Upper lobe of right lung (tissue), 1 donor: ENCODE results near the gene ERVK3-1. TPM values are rescaled to one million over a fixed set of nuclear protein-coding genes. Genes with fewer than 3 reads are reported as not detected.

Experiments
- ATAC-seq: fragments of 200-7000 bp; cut with Tn5 transposase; one replicate; pipeline ENCODE4 v1.9.1; 2020; ENCODE audit warnings: mild to moderate bottlenecking, moderate library complexity
- DNase-seq: peaks from one replicate; pipeline ENCODE4 v3.0.0-alpha.2; 2020
- H3K27ac ChIP-seq: fragments of 200-600 bp; one replicate; pipeline ENCODE4 v1.8.0; 2022
- H3K27me3 ChIP-seq: fragments of 200-600 bp; one replicate; pipeline ENCODE4 v1.8.0; 2022; ENCODE audit warnings: mild to moderate bottlenecking
- H3K36me3 ChIP-seq: fragments of 200-600 bp; one replicate; pipeline ENCODE4 v1.8.0; 2022
- H3K4me1 ChIP-seq: fragments of 200-600 bp; one replicate; pipeline ENCODE4 v1.8.0; 2022
- H3K4me3 ChIP-seq: fragments of 200-600 bp; one replicate; pipeline ENCODE4 v1.8.0; 2022; ENCODE audit warnings: mild to moderate bottlenecking
- H3K9me3 ChIP-seq: fragments of 200-600 bp; one replicate; pipeline ENCODE4 v1.8.0; 2022
- intact Hi-C: fragments of 100-400 bp; cut with DNase I; formaldehyde crosslinking; loops from one replicate; pipeline ENCODE4 v1.11.0; 2022
- total RNA-seq: library from RNA; stranded (reverse); fragmentation: NEBNext Ultra II Directional; extraction: Animal tissue kit (Norgen Biotek cat#: 25700); gene quantifications from one replicate; pipeline ENCODE4 v1.2.1, GENCODE V29; 2021
- TF ChIP-seq, protein P1 (sequence below): fragments of 200-600 bp; IDR thresholded peaks from one replicate; pipeline ENCODE4 v1.8.0; 2022; ENCODE audit warnings: antibody characterized with exemption
- donor health status: DM: no; HTN: yes; CAD: no; lungs with severe emphysema.

ERVK3-1 gene
- total RNA-seq, 1 donor from 2014 or later, result 34.8 TPM

DNA sequence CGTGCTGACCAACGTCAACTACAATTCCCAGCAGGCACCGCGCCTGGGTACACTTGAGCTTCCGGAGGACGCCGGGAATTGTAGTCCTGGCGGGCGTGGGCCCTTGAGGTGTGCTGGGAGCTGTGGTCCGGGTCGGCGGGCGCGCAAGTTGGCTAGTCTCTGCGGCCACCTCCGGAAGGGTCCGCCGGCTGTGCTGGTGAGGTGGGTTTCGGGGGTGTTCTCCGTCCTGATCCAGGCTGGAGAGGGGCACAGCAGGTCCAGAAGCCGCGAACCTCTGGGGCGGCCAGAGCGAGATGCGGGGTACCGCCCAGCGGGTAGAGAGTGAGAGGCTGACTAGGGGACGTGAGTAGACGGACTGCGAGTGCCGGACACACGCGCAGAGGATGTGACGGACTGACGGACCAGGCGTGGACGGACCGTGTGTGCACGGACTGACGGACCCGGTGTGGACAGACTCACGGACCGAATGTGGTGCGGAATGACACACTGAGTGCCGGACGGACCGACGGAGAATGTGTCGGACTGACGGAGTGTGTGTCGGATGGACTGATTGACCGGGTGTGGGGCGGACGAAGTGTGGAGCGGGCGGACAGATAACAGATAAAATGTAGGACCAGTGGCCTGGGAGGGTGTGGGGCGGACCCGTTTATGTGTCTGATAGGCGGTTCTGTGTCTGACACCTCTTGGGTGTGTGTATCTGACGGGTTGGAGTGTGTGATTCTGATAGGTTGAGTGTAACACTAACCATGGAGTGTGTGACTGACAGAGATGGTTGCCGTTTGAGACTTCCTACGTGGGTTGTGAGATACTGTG is 21.9 kb downstream of the ERVK3-1 start, which contains the start of gene ZSCAN22:
Gene ZSCAN22, plus strand, starts transcription at position 81 of the 813 bp plus-strand sequence. CDS start 7,809 bp downstream, outside the sequence.
- H3K27me3 ChIP-seq, result no peaks in the 10 kb centered on the region
- intact Hi-C loops, result no loop called here
- H3K27ac ChIP-seq, result peak within 1 kb of the TSS; percentile 88

DNA sequence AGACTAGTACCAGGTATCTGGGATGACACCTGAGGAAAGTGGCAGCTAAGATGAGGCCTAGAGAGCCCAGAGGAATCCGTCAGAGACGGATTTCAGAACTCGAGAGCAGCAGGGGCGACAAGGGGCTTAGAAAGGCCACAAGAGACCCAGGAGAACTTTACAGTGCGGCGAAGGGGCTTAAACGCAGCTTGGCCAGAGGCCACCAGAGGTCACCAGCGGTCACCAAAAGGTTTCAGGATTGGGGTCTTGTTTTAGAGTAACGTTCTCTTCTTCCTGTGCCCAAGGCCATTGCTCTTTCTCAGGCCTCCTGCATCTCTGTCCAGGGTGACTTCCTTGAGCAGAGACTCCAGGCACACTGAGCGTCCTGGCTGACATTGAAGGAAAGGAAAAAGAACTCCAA is 23.8 kb downstream of the ERVK3-1 start:
- H3K27me3 ChIP-seq, result no peaks in the 10 kb centered on the region
- H3K27ac ChIP-seq, result no peak overlapping the region
- no peak for ATAC-seq
- H3K4me3 ChIP-seq, result no peak overlapping the region
- intact Hi-C loops, result no loop called here
- DNase-seq, result no peak
- no peaks in the 10 kb centered on the region for H3K9me3 ChIP-seq
- no peaks in the 10 kb centered on the region for H3K36me3 ChIP-seq
- TF ChIP-seq, protein P1, sequence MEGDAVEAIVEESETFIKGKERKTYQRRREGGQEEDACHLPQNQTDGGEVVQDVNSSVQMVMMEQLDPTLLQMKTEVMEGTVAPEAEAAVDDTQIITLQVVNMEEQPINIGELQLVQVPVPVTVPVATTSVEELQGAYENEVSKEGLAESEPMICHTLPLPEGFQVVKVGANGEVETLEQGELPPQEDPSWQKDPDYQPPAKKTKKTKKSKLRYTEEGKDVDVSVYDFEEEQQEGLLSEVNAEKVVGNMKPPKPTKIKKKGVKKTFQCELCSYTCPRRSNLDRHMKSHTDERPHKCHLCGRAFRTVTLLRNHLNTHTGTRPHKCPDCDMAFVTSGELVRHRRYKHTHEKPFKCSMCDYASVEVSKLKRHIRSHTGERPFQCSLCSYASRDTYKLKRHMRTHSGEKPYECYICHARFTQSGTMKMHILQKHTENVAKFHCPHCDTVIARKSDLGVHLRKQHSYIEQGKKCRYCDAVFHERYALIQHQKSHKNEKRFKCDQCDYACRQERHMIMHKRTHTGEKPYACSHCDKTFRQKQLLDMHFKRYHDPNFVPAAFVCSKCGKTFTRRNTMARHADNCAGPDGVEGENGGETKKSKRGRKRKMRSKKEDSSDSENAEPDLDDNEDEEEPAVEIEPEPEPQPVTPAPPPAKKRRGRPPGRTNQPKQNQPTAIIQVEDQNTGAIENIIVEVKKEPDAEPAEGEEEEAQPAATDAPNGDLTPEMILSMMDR, result peak; percentile 12
- H3K4me1 ChIP-seq, result peaks cover 11% of the 10 kb centered on the region

More for the DNA sequence above, 21.9 kb downstream of the ERVK3-1 start, which contains the start of gene ZSCAN22:
- peak; percentile 97 for ATAC-seq
- no peaks in the 10 kb centered on the region for H3K36me3 ChIP-seq
- DNase-seq, result peak; percentile 98
- no peaks in the 10 kb centered on the region for H3K9me3 ChIP-seq
- H3K4me1 ChIP-seq, result peaks cover 11% of the 10 kb centered on the region
- peak within 1 kb of the TSS; percentile 83 for H3K4me3 ChIP-seq
- TF ChIP-seq, protein P1, result no peak

DNA sequence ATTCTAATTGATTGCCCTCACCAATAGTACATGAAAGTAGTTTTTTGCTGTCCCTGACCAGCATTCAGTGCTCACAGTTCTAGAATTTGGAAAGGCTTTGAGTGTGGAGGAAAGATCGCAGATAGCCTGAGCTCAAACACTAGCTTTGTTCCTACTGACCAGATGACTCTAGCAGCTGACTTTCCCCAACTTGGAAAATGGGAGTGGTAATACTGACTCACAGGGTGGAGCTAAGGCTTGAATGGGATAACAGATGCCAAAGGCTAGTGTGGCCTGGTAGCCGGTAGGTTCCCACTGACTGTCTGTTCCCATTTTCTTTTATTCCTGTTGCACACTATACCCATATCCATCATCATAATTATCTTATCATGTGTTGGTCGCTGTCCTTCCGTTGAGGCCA is 25.3 kb downstream of the ERVK3-1 start:
- Histone ChIP-seq H3K9me3 (no peaks in the 10 kb centered on the region), H3K4me1 (peaks cover 11% of the 10 kb centered on the region), H3K36me3 (no peaks in the 10 kb centered on the region), H3K4me3 (no peak overlapping the region), H3K27me3 (no peaks in the 10 kb centered on the region), H3K27ac (no peak overlapping the region)
- DNase-seq (no peak), ATAC-seq (no peak)
- intact Hi-C loops, result no loop called here
- TF ChIP-seq, protein P1, result no peak

DNA sequence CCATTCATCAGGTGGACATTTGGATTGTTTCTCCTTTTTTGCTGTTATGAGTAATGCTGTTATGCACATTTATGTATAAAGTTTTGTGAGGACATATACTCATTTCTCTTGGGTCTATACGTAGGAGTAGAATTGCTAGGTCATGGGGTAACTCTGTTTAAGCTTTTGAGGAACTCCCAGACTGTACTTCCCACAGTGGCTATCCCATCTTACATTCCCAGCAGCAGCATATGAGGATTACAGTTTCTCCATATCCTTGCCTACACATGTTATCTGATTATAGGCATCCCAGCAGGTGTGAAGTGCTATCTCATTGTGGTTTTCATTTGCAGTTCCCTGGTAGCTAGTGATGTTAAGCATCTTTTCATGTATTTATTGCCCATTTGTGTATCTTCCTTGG is 27.5 kb downstream of the ERVK3-1 start:
- intact Hi-C loops, result no loop called here

DNA sequence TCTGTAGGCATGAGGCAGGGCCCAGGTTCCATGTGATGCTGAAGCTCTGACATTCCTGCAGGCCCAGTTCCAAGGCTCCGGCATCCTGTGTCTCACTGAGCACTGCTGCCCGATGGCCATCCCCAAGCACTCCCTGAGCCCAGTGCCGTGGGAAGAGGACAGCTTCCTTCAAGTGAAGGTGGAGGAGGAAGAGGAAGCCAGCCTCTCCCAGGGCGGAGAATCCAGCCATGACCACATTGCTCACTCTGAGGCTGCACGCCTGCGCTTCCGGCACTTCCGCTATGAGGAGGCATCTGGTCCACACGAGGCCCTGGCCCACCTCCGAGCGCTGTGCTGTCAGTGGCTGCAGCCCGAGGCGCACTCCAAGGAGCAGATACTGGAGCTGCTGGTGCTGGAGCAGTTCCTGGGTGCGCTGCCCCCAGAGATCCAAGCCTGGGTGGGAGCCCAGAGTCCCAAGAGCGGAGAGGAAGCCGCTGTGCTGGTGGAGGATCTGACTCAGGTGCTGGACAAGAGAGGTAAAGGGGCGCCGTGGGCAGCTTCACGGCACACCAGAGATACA is 29.6 kb downstream of the ERVK3-1 start:
- Histone ChIP-seq H3K4me3 (no peak overlapping the region), H3K36me3 (peaks cover 11% of the 10 kb centered on the region), H3K9me3 (no peaks in the 10 kb centered on the region), H3K4me1 (no peaks in the 10 kb centered on the region), H3K27me3 (no peaks in the 10 kb centered on the region), H3K27ac (no peak overlapping the region)
- intact Hi-C loops, result no loop called here
- no peak for DNase-seq
- TF ChIP-seq, protein P1, result no peak
- peak; percentile 32 for ATAC-seq

More for the DNA sequence above, 27.5 kb downstream of the ERVK3-1 start:
- peak; percentile 42 for ATAC-seq
- Histone ChIP-seq H3K4me1 (peaks cover 5% of the 10 kb centered on the region), H3K36me3 (peaks cover 7% of the 10 kb centered on the region), H3K9me3 (no peaks in the 10 kb centered on the region), H3K27ac (no peak overlapping the region), H3K27me3 (no peaks in the 10 kb centered on the region), H3K4me3 (no peak overlapping the region)
- TF ChIP-seq, protein P1, result no peak
- DNase-seq, result no peak
